A204.1 (cell line): ENCODE data around the gene SMCHD1.
"Not testable (repeated sequence)": the region's sequence is repeated elsewhere in the genome, so short reads cannot be mapped to it uniquely, and the experiment has no call there.

ENCODE experiments used
- FAIRE-seq: peaks from 2 replicates; lab custom pipeline; 2012; peaks lifted over from hg19 to GRCh38; lab: Jason Lieb, UNC

Gene SMCHD1

DNA sequence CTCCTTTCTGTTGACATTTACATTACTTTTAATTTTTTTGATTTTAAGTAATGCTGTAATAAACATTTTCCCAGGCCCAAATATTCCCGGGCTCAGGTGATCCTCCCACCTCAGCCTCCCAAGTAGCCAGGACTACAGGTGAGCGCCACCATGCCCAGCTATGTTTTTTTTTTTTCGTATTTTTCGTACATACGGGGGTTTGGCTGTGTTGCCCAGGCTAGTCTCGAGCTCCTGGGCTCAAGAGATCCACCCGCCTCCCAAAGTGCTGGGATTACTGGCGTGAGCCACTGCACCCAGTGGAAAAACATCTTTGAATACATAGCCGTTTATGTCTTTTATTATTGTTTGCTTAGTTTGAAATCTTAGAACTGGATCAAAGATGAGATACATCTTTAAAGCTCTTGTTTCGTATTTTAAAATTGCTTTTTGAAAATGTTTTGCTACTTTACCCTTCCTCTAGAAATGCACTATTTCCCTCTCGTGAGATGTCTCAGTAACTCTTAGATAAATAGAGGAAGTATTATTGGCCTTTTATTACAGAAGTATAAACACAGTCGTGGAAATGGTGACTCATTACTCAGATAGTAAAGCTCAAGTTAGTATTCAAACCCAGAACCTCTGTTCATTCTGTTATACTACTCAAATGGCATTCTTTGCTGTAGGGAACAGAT is 2.4 kb downstream of the SMCHD1 start:
- FAIRE-seq, result no peak

DNA sequence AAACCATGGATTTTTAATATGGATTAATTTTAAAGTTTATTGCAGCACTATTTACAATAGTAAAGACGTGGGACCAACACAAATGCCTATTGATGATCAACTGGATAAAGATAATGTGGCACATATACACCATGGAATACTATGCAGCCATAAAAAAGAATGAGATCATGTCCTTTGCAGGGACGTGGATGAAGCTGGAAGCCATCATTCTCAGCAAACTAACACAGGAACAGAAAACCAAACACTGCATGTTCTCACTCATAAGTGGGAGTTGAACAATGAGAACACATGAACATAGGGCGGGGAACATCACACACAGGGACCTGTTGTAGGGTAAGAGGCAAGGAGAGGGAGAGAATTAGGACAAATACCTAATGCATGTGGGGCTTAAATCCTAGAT is 5.3 kb downstream of the SMCHD1 start:
- not testable (repeated sequence) for FAIRE-seq

DNA sequence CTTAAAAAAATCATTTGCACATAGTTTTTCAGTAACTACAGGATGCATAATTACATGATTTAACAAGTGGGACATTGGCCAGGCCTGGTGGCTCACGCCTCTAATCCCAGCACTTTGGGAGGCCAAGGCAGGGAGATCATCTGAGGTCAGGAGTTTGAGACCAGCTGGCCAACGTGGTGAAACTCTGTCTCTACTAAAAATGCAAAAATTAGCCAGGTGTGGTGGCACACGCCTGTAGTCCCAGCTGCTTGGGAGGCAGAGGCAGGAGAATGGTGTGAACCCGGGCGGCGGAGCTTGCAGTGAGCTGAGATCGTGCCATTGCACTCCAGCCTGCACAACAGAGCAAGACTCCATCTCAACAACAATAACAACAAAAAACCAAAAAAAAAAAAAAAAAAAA is 6.8 kb downstream of the SMCHD1 start:
- FAIRE-seq, result not testable (repeated sequence)

DNA sequence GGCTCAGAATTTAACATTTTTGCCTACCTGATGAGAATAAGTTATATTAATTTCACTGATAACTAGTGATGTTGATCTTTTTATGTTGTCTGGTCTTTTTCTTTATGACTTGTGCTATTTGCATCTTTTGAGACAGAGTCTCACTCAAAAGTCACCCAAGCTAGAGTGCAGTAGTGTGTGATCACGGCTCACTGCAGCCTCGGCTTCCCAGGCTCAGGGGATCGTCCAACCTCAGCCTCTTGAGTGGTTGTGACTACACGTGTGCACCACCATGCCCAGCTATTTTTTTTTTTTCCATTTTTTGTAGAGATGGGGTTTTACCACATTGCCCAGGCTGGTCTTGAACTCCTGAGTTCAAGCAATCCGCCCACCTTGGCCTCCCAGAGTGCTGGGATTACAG is 7.5 kb downstream of the SMCHD1 start:
- no peak for FAIRE-seq

- FAIRE-seq, result no peak
Observed at GRCh38 chr18:2672410-2672809, 16.9 kb downstream of the SMCHD1 start.

- FAIRE-seq, result no peak
Observed at GRCh38 chr18:2672872-2673271, 17.3 kb downstream of the SMCHD1 start.

- not testable (repeated sequence) for FAIRE-seq
Observed at GRCh38 chr18:2678933-2679332, 23.4 kb downstream of the SMCHD1 start.

DNA sequence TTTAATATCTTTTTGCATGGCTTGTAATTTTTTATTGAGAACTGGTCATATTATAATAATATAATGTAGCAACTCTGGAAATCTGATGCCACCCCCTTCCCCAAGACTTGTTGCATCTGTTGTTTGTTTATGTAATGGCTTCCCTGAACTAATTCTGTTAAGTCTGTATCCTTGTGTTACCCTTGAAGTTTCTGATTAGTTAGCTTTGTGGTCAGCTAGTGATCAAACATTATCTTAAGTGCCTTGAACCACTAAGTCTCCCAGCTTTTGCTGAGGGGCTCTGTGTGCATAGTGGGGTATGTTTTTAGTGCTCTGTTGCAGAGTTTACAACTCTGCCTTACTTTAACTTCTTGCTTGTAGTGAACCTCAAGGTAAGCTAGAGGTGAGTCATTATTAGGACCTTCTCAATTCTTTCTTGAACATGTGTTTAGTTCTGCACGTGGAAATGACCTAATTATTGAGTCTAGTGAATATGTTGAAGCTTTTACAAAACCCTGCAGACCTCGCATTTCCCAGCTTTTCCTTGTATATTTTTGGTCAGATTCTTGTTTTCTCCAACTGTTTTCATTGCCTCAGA is 24.8 kb downstream of the SMCHD1 start:
- no peak for FAIRE-seq

DNA sequence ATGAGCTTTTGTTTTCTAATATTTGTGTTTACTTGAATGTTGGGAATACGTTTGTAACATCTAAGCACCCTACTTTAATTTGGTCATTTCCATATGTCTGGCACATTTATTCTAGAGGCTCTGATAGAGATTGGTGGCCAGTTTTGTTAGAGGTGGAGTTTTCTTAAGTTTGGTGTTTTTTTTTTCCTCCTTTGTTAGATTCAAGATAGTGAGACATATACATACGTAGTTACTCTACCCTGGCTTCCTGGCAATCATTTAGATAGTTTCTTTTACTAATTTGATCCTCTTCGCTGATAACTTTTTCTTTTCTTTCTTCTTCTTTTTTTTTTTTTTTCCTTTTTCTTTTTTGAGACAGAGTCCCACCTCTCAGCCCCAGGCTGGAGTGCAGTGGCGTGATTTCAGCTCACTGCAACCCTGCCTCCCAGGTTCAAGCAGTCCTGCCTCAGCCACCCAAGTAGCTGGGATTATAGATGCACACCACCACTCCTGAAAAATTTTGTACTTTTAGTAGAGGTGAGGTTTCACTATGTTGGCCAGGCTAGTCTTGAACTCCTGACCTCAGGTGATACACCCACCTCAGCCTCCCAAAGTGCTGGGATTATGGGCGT is 26.6 kb downstream of the SMCHD1 start:
- no peak for FAIRE-seq

DNA sequence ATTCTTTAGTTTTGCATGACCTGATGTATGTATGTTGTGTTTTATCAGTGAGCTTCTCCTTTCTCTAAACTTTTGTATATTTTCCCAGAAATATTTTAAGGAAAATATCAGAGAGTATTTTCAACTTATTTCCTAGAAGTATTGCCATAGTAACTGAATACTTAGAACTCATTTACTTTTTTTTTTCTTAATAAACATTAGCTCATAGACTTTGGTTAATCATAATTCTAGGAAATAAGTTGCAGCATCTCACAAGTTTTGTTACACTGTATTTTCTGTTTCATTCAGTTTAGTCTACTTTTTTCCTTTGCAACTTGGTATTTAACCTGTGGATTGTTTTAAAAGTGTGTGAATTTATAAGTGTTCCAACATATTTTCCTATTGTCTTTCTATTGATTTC is 27.5 kb downstream of the SMCHD1 start:
- peak; percentile 54 for FAIRE-seq

DNA sequence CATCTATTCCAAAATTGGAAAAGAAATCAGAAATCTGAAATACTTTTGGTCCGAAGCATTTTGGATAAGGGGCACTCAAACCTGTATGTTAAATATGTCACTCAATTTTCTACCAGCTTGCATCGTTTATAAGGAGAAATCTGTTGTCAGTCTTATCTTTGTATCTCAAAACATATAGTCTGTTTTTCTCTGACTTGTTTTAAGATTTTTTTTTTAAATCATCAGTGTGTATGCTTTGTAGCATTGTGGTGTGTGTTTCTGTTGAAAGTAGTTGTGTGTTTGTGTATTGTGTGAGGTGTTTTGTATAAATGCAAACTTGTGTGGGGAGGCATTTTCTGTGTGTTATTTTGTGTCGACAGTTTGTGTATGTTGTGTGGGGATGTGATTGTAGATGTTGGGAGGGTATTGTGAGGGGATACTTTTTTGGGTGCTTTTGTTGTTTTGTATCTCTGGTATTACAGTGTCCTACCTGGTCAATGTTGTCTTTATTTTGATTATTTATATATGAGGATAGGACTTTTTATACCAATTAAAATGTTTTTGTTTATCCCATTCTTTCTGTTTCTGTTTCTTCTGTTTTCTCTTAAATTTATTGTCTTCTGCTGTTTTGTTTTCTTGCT is 30.9 kb downstream of the SMCHD1 start:
- no peak for FAIRE-seq

DNA sequence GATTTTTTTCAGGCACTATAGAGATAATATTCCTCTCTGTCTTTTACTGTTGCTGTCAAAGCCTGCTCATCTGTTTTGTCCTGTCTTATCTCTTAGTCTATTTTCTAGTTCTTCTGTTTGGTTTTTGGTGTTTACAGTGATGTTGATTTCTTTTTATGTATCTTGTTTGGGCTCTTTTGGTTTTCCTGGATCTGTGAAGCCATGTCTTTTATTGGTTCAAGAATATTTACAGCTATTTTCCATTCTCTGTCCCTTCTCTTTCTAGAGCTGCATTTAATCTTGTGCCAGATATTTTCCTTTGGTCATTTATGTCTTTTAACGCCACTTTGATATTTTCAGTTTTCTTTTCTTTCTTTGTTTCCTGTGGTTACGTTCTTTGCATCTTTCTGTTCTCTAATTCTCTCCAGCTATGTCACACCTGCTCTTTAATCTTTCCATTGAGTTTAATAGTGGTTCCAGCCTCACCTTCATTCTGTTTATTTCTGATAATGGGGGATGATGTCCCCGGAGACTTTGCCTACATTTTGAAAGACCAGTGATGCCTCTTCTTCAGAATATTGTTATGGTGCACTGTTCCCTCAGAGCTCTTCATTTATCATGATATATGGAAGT is 32.0 kb downstream of the SMCHD1 start:
- no peak for FAIRE-seq

DNA sequence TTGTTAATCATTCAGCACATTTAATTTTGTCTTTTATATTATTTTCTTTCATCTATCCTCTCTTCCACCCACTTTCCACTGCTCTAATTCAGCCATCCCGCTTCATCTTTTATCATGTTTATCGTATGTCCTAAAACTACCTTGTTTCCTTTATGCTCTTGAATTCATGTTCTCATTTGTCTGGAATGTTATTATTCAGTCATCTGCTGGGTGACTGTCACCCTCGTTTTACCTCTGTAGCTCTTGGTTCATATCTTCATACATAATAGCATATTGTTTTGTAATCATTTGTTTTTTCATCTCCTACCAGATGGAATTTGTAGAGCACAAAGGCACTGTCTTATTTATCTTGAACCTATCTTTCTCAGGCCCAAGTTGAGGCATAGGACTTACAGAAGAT is 37.0 kb downstream of the SMCHD1 start:
- FAIRE-seq, result no peak

DNA sequence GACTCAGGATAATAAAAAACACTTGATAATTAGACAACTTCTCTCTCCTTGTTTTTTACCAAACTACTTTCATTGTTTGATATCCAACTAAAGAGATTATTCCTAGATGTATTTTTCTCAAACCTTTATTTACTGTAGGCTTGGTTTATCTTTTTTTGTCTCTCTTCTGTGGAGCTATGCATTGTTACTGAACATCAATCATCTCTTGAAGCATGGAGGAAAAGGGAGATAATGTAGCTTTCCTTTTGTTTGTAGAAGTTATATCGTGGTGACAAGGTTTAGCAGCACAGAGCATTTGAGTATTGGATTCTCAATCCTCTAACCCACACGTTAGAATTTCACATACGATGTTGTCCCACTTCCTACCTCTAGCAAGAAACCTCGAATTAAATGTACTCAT is 41.7 kb downstream of the SMCHD1 start:
- no peak for FAIRE-seq

GRCh38 chr18:2699001-2699400 is 43.5 kb downstream of the SMCHD1 start:
- FAIRE-seq, result no peak

DNA sequence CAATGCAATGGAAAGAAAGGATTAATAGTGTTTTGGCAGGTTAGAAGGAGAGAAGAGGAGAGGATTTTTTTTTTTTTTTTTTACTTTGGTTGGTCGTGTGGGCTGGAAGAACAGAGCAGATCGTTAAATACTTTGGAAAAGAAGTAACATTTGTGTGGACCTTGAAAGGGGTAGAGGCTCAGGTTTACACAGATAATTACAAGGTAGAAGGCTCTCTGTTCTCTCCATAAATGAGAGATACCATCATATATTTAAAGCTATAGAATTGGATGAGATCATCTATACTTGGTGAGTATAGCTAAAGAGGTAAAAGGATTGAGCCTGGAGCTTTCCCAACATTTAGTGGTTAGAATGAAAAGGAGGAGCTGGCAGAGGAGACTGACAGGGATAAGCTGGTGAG is 49.0 kb downstream of the SMCHD1 start:
- no peak for FAIRE-seq

DNA sequence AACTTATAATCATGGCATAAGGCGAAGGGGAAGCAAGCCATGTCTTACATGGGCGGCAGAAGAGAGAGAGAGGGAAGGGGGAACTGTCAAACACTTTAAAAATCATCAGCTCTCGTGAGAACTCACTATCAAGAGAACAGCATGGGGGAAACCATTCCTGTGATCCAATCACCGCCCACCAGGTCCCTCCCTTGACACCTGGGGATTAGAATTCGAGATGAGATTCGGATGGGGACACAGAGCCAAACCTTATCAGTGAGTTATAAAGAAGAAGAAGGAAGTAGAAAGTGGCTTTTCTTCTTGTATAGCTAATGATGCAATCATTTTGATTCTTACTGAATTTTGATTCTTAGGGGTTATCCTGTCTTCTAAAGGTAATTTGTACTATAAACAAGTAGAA is 51.4 kb downstream of the SMCHD1 start:
- FAIRE-seq, result no peak

DNA sequence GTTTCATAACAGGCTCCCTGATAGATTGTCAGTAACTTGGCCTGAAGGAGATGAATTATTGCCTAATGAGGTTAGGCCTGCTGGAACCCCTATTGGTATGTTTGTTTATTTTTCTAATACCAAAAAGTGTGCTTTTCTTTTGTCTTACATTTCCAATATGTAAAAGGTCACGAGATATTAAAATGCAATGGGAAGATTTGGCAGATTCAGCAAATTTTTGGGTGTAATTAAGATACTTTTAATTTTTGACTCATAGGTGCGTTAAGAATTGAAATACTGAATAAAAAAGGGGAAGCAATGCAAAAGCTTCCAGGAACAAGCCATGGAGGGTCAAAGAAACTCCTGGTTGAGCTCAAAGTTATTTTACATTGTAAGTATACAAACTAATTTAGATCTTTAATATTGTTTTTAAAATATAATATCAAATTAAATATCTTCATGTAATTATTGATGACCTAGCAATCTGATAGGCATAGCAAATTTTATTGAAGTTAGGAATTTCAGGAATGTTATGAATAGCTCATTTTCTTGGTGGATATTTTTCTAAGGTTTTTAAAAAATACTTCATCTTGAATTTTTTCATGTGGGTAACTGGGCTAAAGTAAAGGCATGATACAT is 52.1 kb downstream of the SMCHD1 start:
- peak; percentile 49 for FAIRE-seq

- FAIRE-seq, result no peak
Observed at GRCh38 chr18:2709316-2709715, 53.8 kb downstream of the SMCHD1 start.

- peak; percentile 69 for FAIRE-seq
Observed at GRCh38 chr18:2714140-2714539, 58.6 kb downstream of the SMCHD1 start.

DNA sequence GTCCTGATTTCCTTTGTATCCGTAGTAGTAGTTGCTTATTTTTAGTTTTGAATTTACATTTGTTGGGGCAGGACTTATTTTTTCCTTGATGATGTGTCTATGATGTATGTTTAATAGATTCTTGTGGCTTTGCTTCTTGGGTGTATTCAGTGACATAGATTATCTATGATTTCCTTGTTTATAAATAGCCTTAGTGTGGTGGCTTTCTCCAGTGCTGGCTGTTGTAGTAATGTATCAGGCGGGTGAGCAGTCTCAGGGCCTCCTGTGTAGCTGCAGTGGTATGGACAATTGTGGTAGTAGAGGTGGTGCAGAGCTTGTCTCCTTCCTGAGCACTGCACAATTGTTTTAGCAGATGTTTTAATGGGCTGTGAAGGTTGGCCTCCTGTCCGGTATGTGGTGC is 60.5 kb downstream of the SMCHD1 start:
- no peak for FAIRE-seq
